Measurements from ENCODE around the gene UBXN11. TPM values are rescaled to one million over a fixed set of nuclear protein-coding genes. Genes with fewer than 3 reads are reported as not detected.

Gene UBXN11
- polyA plus RNA-seq, 1 donor from 2014 or later, result 18.5 TPM

- H3K79me2 ChIP-seq (replicated peaks; ENCODE audit: insufficient read depth, low read length), result no peaks in the 10 kb centered on the region
- H3K4me2 ChIP-seq (ENCODE audit: low read length), result no peak overlapping the region
- no peaks in the 10 kb centered on the region for H3K36me3 ChIP-seq (ENCODE audit: insufficient read depth, low read length)
- H3K9me3 ChIP-seq (ENCODE audit: low read length), result no peaks in the 10 kb centered on the region
- no peaks in the 10 kb centered on the region for H4K20me1 ChIP-seq (ENCODE audit: insufficient read depth)
- no peak for TF ChIP-seq EZH2 (IDR thresholded peaks at IDR 0.05; ENCODE audit: borderline replicate concordance, insufficient read depth, low read length, poor library complexity, severe bottlenecking)
- no peaks in the 10 kb centered on the region for H3F3A ChIP-seq (ENCODE audit: insufficient read depth, low read length, poor library complexity, severe bottlenecking)
- no peak overlapping the region for H3K4me3 ChIP-seq (ENCODE audit: low read length)
- no peaks in the 10 kb centered on the region for H3K9me2 ChIP-seq (ENCODE audit: insufficient read depth, low read length)
- no peak overlapping the region for H3K9ac ChIP-seq (ENCODE audit: low read length)
- no peaks in the 10 kb centered on the region for H3K27me3 ChIP-seq (ENCODE audit: insufficient read depth, low read depth, low read length)
- H3K27ac ChIP-seq (ENCODE audit: low read length), result no peak overlapping the region
- no peak overlapping the region for H2AFZ ChIP-seq (ENCODE audit: low read depth, low read length)
Measured at GRCh38 chr1:26317146-26317545, 10.7 kb upstream of the UBXN11 start.

- no peak overlapping the region for H3K4me3 ChIP-seq (ENCODE audit: low read length)
- H2AFZ ChIP-seq (ENCODE audit: low read depth, low read length), result no peak overlapping the region
- H3K36me3 ChIP-seq (ENCODE audit: insufficient read depth, low read length), result no peaks in the 10 kb centered on the region
- H3K9me3 ChIP-seq (ENCODE audit: low read length), result no peaks in the 10 kb centered on the region
- H3K27me3 ChIP-seq (ENCODE audit: insufficient read depth, low read depth, low read length), result no peaks in the 10 kb centered on the region
- no peak overlapping the region for H3K9ac ChIP-seq (ENCODE audit: low read length)
- no peaks in the 10 kb centered on the region for H3K79me2 ChIP-seq (replicated peaks; ENCODE audit: insufficient read depth, low read length)
- H3K27ac ChIP-seq (ENCODE audit: low read length), result no peak overlapping the region
- TF ChIP-seq SMC3 (conservative IDR thresholded peaks at IDR 0.05; ENCODE audit: poor library complexity) (no peak), EP300 (conservative IDR thresholded peaks at IDR 0.05; ENCODE audit: poor library complexity, severe bottlenecking) (no peak), EZH2 (IDR thresholded peaks at IDR 0.05; ENCODE audit: borderline replicate concordance, insufficient read depth, low read length, poor library complexity, severe bottlenecking) (no peak), RAD21 (conservative IDR thresholded peaks at IDR 0.05) (no peak), MXI1 (conservative IDR thresholded peaks at IDR 0.05; ENCODE audit: poor library complexity, severe bottlenecking) (no peak), POLR2AphosphoS5 (IDR thresholded peaks at IDR 0.05) (no peak), CTCF (IDR thresholded peaks at IDR 0.05; ENCODE audit: poor library complexity, severe bottlenecking) (no peak), TAF1 (IDR thresholded peaks at IDR 0.05; ENCODE audit: low read depth) (no peak)
- TF ChIP-seq, protein P1, sequence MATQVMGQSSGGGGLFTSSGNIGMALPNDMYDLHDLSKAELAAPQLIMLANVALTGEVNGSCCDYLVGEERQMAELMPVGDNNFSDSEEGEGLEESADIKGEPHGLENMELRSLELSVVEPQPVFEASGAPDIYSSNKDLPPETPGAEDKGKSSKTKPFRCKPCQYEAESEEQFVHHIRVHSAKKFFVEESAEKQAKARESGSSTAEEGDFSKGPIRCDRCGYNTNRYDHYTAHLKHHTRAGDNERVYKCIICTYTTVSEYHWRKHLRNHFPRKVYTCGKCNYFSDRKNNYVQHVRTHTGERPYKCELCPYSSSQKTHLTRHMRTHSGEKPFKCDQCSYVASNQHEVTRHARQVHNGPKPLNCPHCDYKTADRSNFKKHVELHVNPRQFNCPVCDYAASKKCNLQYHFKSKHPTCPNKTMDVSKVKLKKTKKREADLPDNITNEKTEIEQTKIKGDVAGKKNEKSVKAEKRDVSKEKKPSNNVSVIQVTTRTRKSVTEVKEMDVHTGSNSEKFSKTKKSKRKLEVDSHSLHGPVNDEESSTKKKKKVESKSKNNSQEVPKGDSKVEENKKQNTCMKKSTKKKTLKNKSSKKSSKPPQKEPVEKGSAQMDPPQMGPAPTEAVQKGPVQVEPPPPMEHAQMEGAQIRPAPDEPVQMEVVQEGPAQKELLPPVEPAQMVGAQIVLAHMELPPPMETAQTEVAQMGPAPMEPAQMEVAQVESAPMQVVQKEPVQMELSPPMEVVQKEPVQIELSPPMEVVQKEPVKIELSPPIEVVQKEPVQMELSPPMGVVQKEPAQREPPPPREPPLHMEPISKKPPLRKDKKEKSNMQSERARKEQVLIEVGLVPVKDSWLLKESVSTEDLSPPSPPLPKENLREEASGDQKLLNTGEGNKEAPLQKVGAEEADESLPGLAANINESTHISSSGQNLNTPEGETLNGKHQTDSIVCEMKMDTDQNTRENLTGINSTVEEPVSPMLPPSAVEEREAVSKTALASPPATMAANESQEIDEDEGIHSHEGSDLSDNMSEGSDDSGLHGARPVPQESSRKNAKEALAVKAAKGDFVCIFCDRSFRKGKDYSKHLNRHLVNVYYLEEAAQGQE (IDR thresholded peaks at IDR 0.05; ENCODE audit: borderline replicate concordance), result no peak
- no peaks in the 10 kb centered on the region for H3F3A ChIP-seq (ENCODE audit: insufficient read depth, low read length, poor library complexity, severe bottlenecking)
- H3K4me2 ChIP-seq (ENCODE audit: low read length), result no peak overlapping the region
- H4K20me1 ChIP-seq (ENCODE audit: insufficient read depth), result no peaks in the 10 kb centered on the region
- H3K9me2 ChIP-seq (ENCODE audit: insufficient read depth, low read length), result no peaks in the 10 kb centered on the region
Measured at GRCh38 chr1:26315874-26316850, 9.7 kb upstream of the UBXN11 start.

Data from neural cell (in vitro differentiated cells).